BLaER1 treated with 17β-estradiol and CSF1 and Interleukin-3, amounts not matched to agents 10 nM and 100 nM (cell line): ENCODE results near the gene MORN1.

Experiments
- H3K27ac ChIP-seq, 11 experiments: shearing (Covaris generic); formaldehyde crosslinking; 2 replicates each; pipeline ENCODE4 v1.8.1; 2022
- H3K27me3 ChIP-seq, 11 experiments: shearing (Covaris generic); formaldehyde crosslinking; 2 replicates each; pipeline ENCODE4 v1.8.1; 2022
- H3K36me3 ChIP-seq, 11 experiments: shearing (Covaris generic); formaldehyde crosslinking; 2 replicates each; pipeline ENCODE4 v1.8.1; 2022
- H3K4me1 ChIP-seq, 10 experiments: shearing (Covaris generic); formaldehyde crosslinking; 2 replicates each; pipeline ENCODE4 v1.8.1; 2022
- H3K4me2 ChIP-seq, 11 experiments: shearing (Covaris generic); formaldehyde crosslinking; 2 replicates each; pipeline ENCODE4 v1.8.1; 2022
- H3K4me3 ChIP-seq, 10 experiments: shearing (Covaris generic); formaldehyde crosslinking; 2 replicates each; pipeline ENCODE4 v1.8.1; 2022
- H3K9ac ChIP-seq, 11 experiments: shearing (Covaris generic); formaldehyde crosslinking; 2 replicates each; pipeline ENCODE4 v1.8.1; 2022
- H3K9me3 ChIP-seq, 11 experiments: shearing (Covaris generic); formaldehyde crosslinking; replicated peaks in 1 of 11; 2 replicates each; pipeline ENCODE4 v1.8.1; 2022
- H4K20me1 ChIP-seq, 11 experiments: shearing (Covaris generic); formaldehyde crosslinking; 2 replicates each; pipeline ENCODE4 v1.8.1; 2022
- Cebpa-rat ChIP-seq, 11 experiments: shearing (Covaris generic); IDR thresholded peaks; 2 replicates each; pipeline ENCODE4 v1.8.1; 2022

The MORN1 gene

GRCh38 chr1:2381741-2382620 is 9.4 kb downstream of the MORN1 start:
- Histone ChIP-seq H3K27ac (peak overlapping the region in 3 of 11 experiments; percentile 15 to 24 (median 23); a peak in 2 of 22 replicates), H4K20me1 (peaks cover 8 to 67% (median 44%) of the 10 kb centered on the region in 11 experiments; a peak in 19 of 22 replicates), H3K9ac (peak overlapping the region in 4 of 11 experiments; percentile 12 to 29 (median 22); a peak in 6 of 22 replicates), H3K4me2 (peak overlapping the region; percentile 27 to 82 (median 51); a peak in 20 of 22 replicates), H3K36me3 (no peaks in the 10 kb centered on the region), H3K27me3 (peaks cover 33 to 67% (median 53%) of the 10 kb centered on the region in 11 experiments), H3K9me3 (no peaks in the 10 kb centered on the region), H3K4me1 (peaks cover 56 to 78% (median 63%) of the 10 kb centered on the region in 10 experiments), H3K4me3 (no peak overlapping the region)
- no peak for TF ChIP-seq Cebpa-rat (IDR thresholded peaks at IDR 0.05)

GRCh38 chr1:2380816-2381591 is 10.3 kb downstream of the MORN1 start:
- peaks cover 42 to 77% (median 63%) of the 10 kb centered on the region in 11 experiments for H3K27me3 ChIP-seq
- H3K9ac ChIP-seq: peak overlapping the region in 1 of 11 experiments; percentile 21; a peak in 2 of 22 replicates
- no peak overlapping the region for H3K27ac ChIP-seq

GRCh38 chr1:2379733-2380404 is 11.5 kb downstream of the MORN1 start:
- Histone ChIP-seq H3K4me3 (no peak overlapping the region), H3K36me3 (no peaks in the 10 kb centered on the region), H3K27me3 (peaks cover 54 to 88% (median 75%) of the 10 kb centered on the region in 11 experiments), H3K9me3 (no peaks in the 10 kb centered on the region), H3K27ac (no peak overlapping the region), H3K9ac (peak overlapping the region in 4 of 11 experiments; percentile 4 to 18 (median 15); a peak in 2 of 22 replicates), H3K4me2 (peak overlapping the region; percentile 64 to 89 (median 76)), H3K4me1 (peaks cover 48 to 67% (median 53%) of the 10 kb centered on the region in 10 experiments), H4K20me1 (peaks cover 8 to 80% (median 63%) of the 10 kb centered on the region in 11 experiments; a peak in 20 of 22 replicates)
- no peak for TF ChIP-seq Cebpa-rat (IDR thresholded peaks at IDR 0.05)

More at GRCh38 chr1:2380816-2381591, 10.3 kb downstream of the MORN1 start:
- Histone ChIP-seq H3K4me1 (peaks cover 48 to 70% (median 53%) of the 10 kb centered on the region in 10 experiments), H3K4me2 (peak overlapping the region in 10 of 11 experiments; percentile 44 to 86 (median 52); a peak in 20 of 22 replicates), H3K4me3 (no peak overlapping the region), H3K36me3 (no peaks in the 10 kb centered on the region), H4K20me1 (peaks cover 8 to 72% (median 54%) of the 10 kb centered on the region in 11 experiments; a peak in 19 of 22 replicates), H3K9me3 (no peaks in the 10 kb centered on the region)
- TF ChIP-seq Cebpa-rat (IDR thresholded peaks at IDR 0.05): no peak

GRCh38 chr1:2378956-2379732 is 12.2 kb downstream of the MORN1 start:
- Histone ChIP-seq H3K9ac (peak overlapping the region in 1 of 11 experiments; percentile 4; a peak in 1 of 22 replicates), H3K4me2 (peak overlapping the region; percentile 64 to 89 (median 76)), H3K9me3 (no peaks in the 10 kb centered on the region), H4K20me1 (peaks cover 8 to 87% (median 68%) of the 10 kb centered on the region in 11 experiments; a peak in 20 of 22 replicates), H3K4me1 (peaks cover 50 to 67% (median 54%) of the 10 kb centered on the region in 10 experiments), H3K27me3 (peaks cover 61 to 93% (median 82%) of the 10 kb centered on the region in 11 experiments), H3K36me3 (no peaks in the 10 kb centered on the region), H3K4me3 (no peak overlapping the region), H3K27ac (no peak overlapping the region)
- TF ChIP-seq Cebpa-rat (IDR thresholded peaks at IDR 0.05): no peak

GRCh38 chr1:2378441-2378851 is 12.9 kb downstream of the MORN1 start:
- Histone ChIP-seq H3K36me3 (no peaks in the 10 kb centered on the region), H4K20me1 (peaks cover 8 to 90% (median 74%) of the 10 kb centered on the region in 11 experiments; a peak in 20 of 22 replicates), H3K4me2 (peak overlapping the region in 4 of 11 experiments; percentile 65 to 89 (median 80); a peak in 7 of 22 replicates), H3K9ac (no peak overlapping the region), H3K4me3 (no peak overlapping the region), H3K27ac (no peak overlapping the region), H3K4me1 (peaks cover 54 to 69% (median 58%) of the 10 kb centered on the region in 10 experiments), H3K27me3 (peaks cover 68 to 93% (median 84%) of the 10 kb centered on the region in 11 experiments), H3K9me3 (no peaks in the 10 kb centered on the region)
- TF ChIP-seq Cebpa-rat (IDR thresholded peaks at IDR 0.05): no peak

- no peak overlapping the region for H3K27ac ChIP-seq
- no peak overlapping the region for H3K4me2 ChIP-seq
- H4K20me1 ChIP-seq: peaks cover 8 to 93% (median 78%) of the 10 kb centered on the region in 11 experiments; a peak in 20 of 22 replicates
- H3K9me3 ChIP-seq: no peaks in the 10 kb centered on the region
- H3K4me3 ChIP-seq: no peak overlapping the region
- TF ChIP-seq Cebpa-rat (IDR thresholded peaks at IDR 0.05): no peak
- peaks cover 72 to 93% (median 87%) of the 10 kb centered on the region in 11 experiments for H3K27me3 ChIP-seq
- no peaks in the 10 kb centered on the region for H3K36me3 ChIP-seq
- H3K9ac ChIP-seq: no peak overlapping the region
- H3K4me1 ChIP-seq: peaks cover 52 to 68% (median 57%) of the 10 kb centered on the region in 10 experiments
Observed at GRCh38 chr1:2377751-2378440, 13.5 kb downstream of the MORN1 start.

- TF ChIP-seq Cebpa-rat (IDR thresholded peaks at IDR 0.05): no peak
- Histone ChIP-seq H3K27ac (no peak overlapping the region), H3K36me3 (no peaks in the 10 kb centered on the region), H3K4me1 (peaks cover 44 to 60% (median 52%) of the 10 kb centered on the region in 10 experiments), H3K4me3 (no peak overlapping the region), H3K9me3 (no peaks in the 10 kb centered on the region), H4K20me1 (peaks cover 8 to 98% (median 74%) of the 10 kb centered on the region in 11 experiments; a peak in 20 of 22 replicates), H3K4me2 (no peak overlapping the region), H3K9ac (no peak overlapping the region), H3K27me3 (peaks cover 72 to 96% (median 94%) of the 10 kb centered on the region in 11 experiments)
Observed at GRCh38 chr1:2376931-2377672, 14.3 kb downstream of the MORN1 start.
